Esophagus muscularis mucosa (tissue), 4 donors: Measurements from ENCODE around the gene SIGLEC6. TPM values are rescaled to one million over a fixed set of nuclear protein-coding genes. Genes with fewer than 3 reads are reported as not detected.

Experiments
- DNase-seq: peaks from one replicate; pipeline ENCODE4 v3.0.0-alpha.2; 2017; ENCODE audit errors: extremely low spot score
- H3K27ac ChIP-seq, 4 donors: fragments of 200-600 bp; sonication (generic); replicated peaks in 1 of 4; 1 replicate in 3 of 4; 2 replicates in 1 of 4; pipeline ENCODE4 v1.5.1; 2016 to 2019; ENCODE audit warnings: mild to moderate bottlenecking in 1 of 4
- H3K27me3 ChIP-seq, 4 donors: fragments of 200-600 bp; sonication (generic); one replicate each; pipeline versions ENCODE4 v1.5.1 to v1.6.0; 2016 to 2019
- H3K36me3 ChIP-seq, 4 donors: fragments of 200-600 bp; sonication (generic); one replicate each; pipeline ENCODE4 v1.5.1; 2016 to 2019
- H3K4me1 ChIP-seq, 4 donors: fragments of 200-600 bp; sonication (generic); one replicate each; pipeline ENCODE4 v1.5.1; 2016 to 2019
- H3K4me3 ChIP-seq, 4 donors: fragments of 200-600 bp; sonication (generic); 1 replicate in 2 of 4; 2 replicates in 2 of 4; pipeline ENCODE4 v1.5.1; 2016 to 2019; ENCODE audit warnings: mild to moderate bottlenecking in 4 of 4, moderate library complexity in 1 of 4
- H3K9me3 ChIP-seq, 4 donors: fragments of 200-600 bp; sonication (generic); 1 replicate in 3 of 4; 2 replicates in 1 of 4; pipeline ENCODE4 v1.5.1; 2016 to 2019
- CTCF ChIP-seq, 3 experiments: fragments of 200-600 bp in 2 of 3; fragments of 450-650 bp in 1 of 3; sonication (generic) in 2 of 3; IDR thresholded peaks; one replicate each; pipeline ENCODE4 v1.5.1; 2017 to 2019; ENCODE audit warnings: antibody characterized with exemption in 3 of 3, mild to moderate bottlenecking in 2 of 3, moderate library complexity in 1 of 3
- EP300 ChIP-seq: sonication (generic); formaldehyde crosslinking; IDR thresholded peaks from one replicate; pipeline ENCODE4 v1.6.1; 2017; ENCODE audit warnings: antibody characterized with exemption
- POLR2A ChIP-seq: fragments of 450-650 bp; IDR thresholded peaks from one replicate; pipeline ENCODE4 v1.6.1; 2017; ENCODE audit warnings: antibody characterized with exemption, moderate library complexity, mild to moderate bottlenecking, low read depth
- POLR2AphosphoS5 ChIP-seq, 2 donors: sonication (generic); formaldehyde crosslinking; IDR thresholded peaks; one replicate each; pipeline ENCODE4 v1.6.1; 2017; ENCODE audit warnings: antibody characterized with exemption in 2 of 2
- WGBS: methylation state at CpG from one replicate; pipeline ENCODE4 v1.1.5; 2018; 5-methylcytosine and 5-hydroxymethylcytosine counted together
- intact Hi-C: fragments of 100-400 bp; cut with DNase I; formaldehyde crosslinking; loops from one replicate; pipeline ENCODE4 v1.15.1; 2023
- small RNA-seq, 3 donors: library from RNA; depleted of rRNA; stranded (forward); fragments of <200 nt; gene quantifications; one replicate each; pipeline ENCODE3, GENCODE V24; 2016
- total RNA-seq, 4 donors: library from RNA; depleted of rRNA; stranded (reverse); fragments of >200 nt; gene quantifications; one replicate each; pipeline versions ENCODE4 v1.1.0 to v1.2.1, GENCODE V29; 2016

Gene SIGLEC6
- total RNA-seq, 4 donors from 2014 or later: 0.58 to 6.3 (median 3.5) TPM

- Histone ChIP-seq H3K27me3 (peaks cover 0 to 48% (median 0%) of the 10 kb centered on the region in 4 donors), H3K9me3 (no peaks in the 10 kb centered on the region), H3K4me3 (no peak overlapping the region), H3K4me1 (no peaks in the 10 kb centered on the region), H3K27ac (no peak overlapping the region), H3K36me3 (no peaks in the 10 kb centered on the region)
- DNase-seq: no peak
- TF ChIP-seq EP300 (no peak), CTCF (IDR thresholded peaks at IDR 0.05) (no peak), POLR2A (no peak), POLR2AphosphoS5 (IDR thresholded peaks at IDR 0.05) (no peak)
- intact Hi-C loops: loop anchor here (10.0 kb wide), 1 partner anchor 185 kb away; no protein-coding TSS in a partner anchor
- WGBS: 56% methylated on average over 1 of the region's 1 CpG
These were observed 61.8 kb downstream of the SIGLEC6 start for GRCh38 chr19:51469629-51470028.

- Histone ChIP-seq H3K4me3 (no peak overlapping the region), H3K27me3 (peaks cover 0 to 43% (median 0%) of the 10 kb centered on the region in 4 donors), H3K9me3 (no peaks in the 10 kb centered on the region), H3K27ac (no peak overlapping the region), H3K4me1 (no peaks in the 10 kb centered on the region), H3K36me3 (no peaks in the 10 kb centered on the region)
- DNase-seq: no peak
- TF ChIP-seq CTCF (IDR thresholded peaks at IDR 0.05): no peak
- no peak for TF ChIP-seq EP300
- TF ChIP-seq POLR2A: no peak
- TF ChIP-seq POLR2AphosphoS5 (IDR thresholded peaks at IDR 0.05): no peak
- 41% methylated on average over 4 of the region's 4 CpGs for WGBS
- intact Hi-C loops: no loop called here
These were observed 62.3 kb downstream of the SIGLEC6 start for GRCh38 chr19:51469162-51469561.

GRCh38 chr19:51468545-51468920, 62.9 kb downstream of the SIGLEC6 start:
- peaks cover 0 to 39% (median 0%) of the 10 kb centered on the region in 4 donors for H3K27me3 ChIP-seq
- no peak for TF ChIP-seq POLR2AphosphoS5 (IDR thresholded peaks at IDR 0.05)
- TF ChIP-seq EP300: no peak
- TF ChIP-seq CTCF (IDR thresholded peaks at IDR 0.05): no peak
- no peak for TF ChIP-seq POLR2A
- no peaks in the 10 kb centered on the region for H3K9me3 ChIP-seq
- H3K4me3 ChIP-seq: no peak overlapping the region
- H3K36me3 ChIP-seq: no peaks in the 10 kb centered on the region
- no peak for DNase-seq
- no peaks in the 10 kb centered on the region for H3K4me1 ChIP-seq
- H3K27ac ChIP-seq: no peak overlapping the region
- intact Hi-C loops: no loop called here
- 83% methylated on average over 2 of the region's 2 CpGs for WGBS

- 73% methylated on average over 3 of the region's 4 CpGs for WGBS
- Histone ChIP-seq H3K4me1 (no peaks in the 10 kb centered on the region), H3K9me3 (no peaks in the 10 kb centered on the region), H3K4me3 (no peak overlapping the region), H3K36me3 (no peaks in the 10 kb centered on the region), H3K27ac (no peak overlapping the region), H3K27me3 (peaks cover 0 to 36% (median 0%) of the 10 kb centered on the region in 4 donors)
- intact Hi-C loops: no loop called here
- TF ChIP-seq POLR2AphosphoS5 (IDR thresholded peaks at IDR 0.05): no peak
- TF ChIP-seq POLR2A: no peak
- no peak for TF ChIP-seq EP300
- no peak for TF ChIP-seq CTCF (IDR thresholded peaks at IDR 0.05)
- no peak for DNase-seq
These were observed 63.5 kb downstream of the SIGLEC6 start for GRCh38 chr19:51467864-51468544.

Small RNA genes lying within 50 kb of the gene (small RNA-seq; reads per million reads assigned to genes)
- 0 reads per million in 3 donors for gene AC020914.3

Other genes with a start within 250 kb of the SIGLEC6 start
- under 1 TPM in 1 of 4 donors, not detected in 3; 0.17 TPM for gene IGLON5, start 220.0 kb downstream of the SIGLEC6 start, total RNA-seq
- 1 to 10 TPM; 1.3 to 3.4 (median 2.2) TPM for gene VSIG10L, start 189.5 kb downstream of the SIGLEC6 start, total RNA-seq
- gene ETFB, start 165.3 kb downstream of the SIGLEC6 start, total RNA-seq: 100 to 1,000 TPM in 2 of 4 donors, 10 to 100 TPM in 2; 86.3 to 121 (median 106) TPM
- not detected for gene CLDND2, start 162.7 kb downstream of the SIGLEC6 start, total RNA-seq
- 1 to 10 TPM in 3 of 4 donors, not detected in 1; 1.5 to 4.1 (median 2.4) TPM for gene NKG7, start 159.0 kb downstream of the SIGLEC6 start, total RNA-seq
- gene LIM2, start 143.7 kb downstream of the SIGLEC6 start, total RNA-seq: not detected
- gene C19orf84, start 141.1 kb downstream of the SIGLEC6 start, total RNA-seq: not detected
- 1 to 10 TPM; 1.4 to 4.1 (median 2.4) TPM for gene SIGLEC10, start 114.0 kb downstream of the SIGLEC6 start, total RNA-seq
- 1 to 10 TPM in 1 of 4 donors, under 1 TPM in 2, not detected in 1; 0.66 to 1.7 (median 0.86) TPM for gene SIGLEC8, start 73.2 kb downstream of the SIGLEC6 start, total RNA-seq
- not detected for gene CEACAM18, start 53.1 kb downstream of the SIGLEC6 start, total RNA-seq
- under 1 TPM in 1 of 4 donors, not detected in 3; 0.29 TPM for gene SIGLEC12, start 29.9 kb downstream of the SIGLEC6 start, total RNA-seq
- 1 to 10 TPM; 3.6 to 5.8 (median 4.9) TPM for gene ZNF175, start 39.6 kb upstream of the SIGLEC6 start, total RNA-seq
- 1 to 10 TPM in 2 of 4 donors, under 1 TPM in 2; 0.52 to 2.0 (median 1.00) TPM for gene SIGLEC5, start 98.7 kb upstream of the SIGLEC6 start, total RNA-seq
- 1 to 10 TPM in 3 of 4 donors, not detected in 1; 2.5 to 9.9 (median 5.0) TPM for gene SIGLEC14, start 115.2 kb upstream of the SIGLEC6 start, total RNA-seq
- gene SPACA6, start 161.7 kb upstream of the SIGLEC6 start, total RNA-seq: 10 to 100 TPM; 11.8 to 37.8 (median 17.4) TPM
- gene HAS1, start 192.3 kb upstream of the SIGLEC6 start, total RNA-seq: 10 to 100 TPM in 1 of 4 donors, 1 to 10 TPM in 1, under 1 TPM in 2; under 0.01 to 28.8 (median 1.3) TPM
- gene FPR1, start 220.2 kb upstream of the SIGLEC6 start, total RNA-seq: 10 to 100 TPM in 2 of 4 donors, 1 to 10 TPM in 2; 3.7 to 38.9 (median 7.7) TPM
- gene FPR2, start 229.5 kb upstream of the SIGLEC6 start, total RNA-seq: 1 to 10 TPM in 2 of 4 donors, under 1 TPM in 1, not detected in 1; 0.29 to 9.1 (median 1.5) TPM